ENCODE data around the gene SLC30A7. TPM values are rescaled to one million over a fixed set of nuclear protein-coding genes. Genes with fewer than 3 reads are reported as not detected.
"Not testable (repeated sequence)": the region's sequence is repeated elsewhere in the genome, so short reads cannot be mapped to it uniquely, and the experiment has no call there.

Gene SLC30A7
- total RNA-seq, 1 experiment from 2014 or later: 55.0 TPM

- Mint-ChIP-seq H3K4me3 (ENCODE audit: unreplicated experiment) (no peak overlapping the region), H3K27me3 (ENCODE audit: insufficient read depth, unreplicated experiment) (no peaks in the 10 kb centered on the region), H3K27ac (ENCODE audit: low read depth, unreplicated experiment) (peak overlapping the region; percentile 46), H3K9me3 (ENCODE audit: unreplicated experiment) (no peaks in the 10 kb centered on the region), H3K4me1 (ENCODE audit: insufficient read depth, unreplicated experiment) (no peaks in the 10 kb centered on the region), H3K36me3 (ENCODE audit: insufficient read depth, unreplicated experiment) (peaks cover 48% of the 10 kb centered on the region)
- ChIA-PET CTCF (interaction anchor here (0.7 to 2.1 kb wide), 3 partner anchors 13 to 347 kb away, joined by 3 to 11 read pairs (median 4); no protein-coding TSS in a partner anchor), POLR2A (interaction anchor here (1.1 to 1.6 kb wide), 2 partner anchors 14 to 44 kb away, joined by 3 to 4 read pairs; no protein-coding TSS in a partner anchor)
- intact Hi-C loops (cut with micrococcal nuclease): no loop called here
- DNase-seq (ENCODE audit: unreplicated experiment): no peak
- TF ChIP-seq CTCF (IDR thresholded peaks at IDR 0.05; ENCODE audit: unreplicated experiment): no peak
- no TSS peak for BruUV-seq (replicated peaks)
Measured at GRCh38 chr1:100941098-100941527, 45.2 kb downstream of the SLC30A7 start.

- no peak for TF ChIP-seq CTCF (IDR thresholded peaks at IDR 0.05; ENCODE audit: unreplicated experiment)
- intact Hi-C loops (cut with micrococcal nuclease): no loop called here
- Mint-ChIP-seq H3K9me3 (ENCODE audit: unreplicated experiment) (no peaks in the 10 kb centered on the region), H3K27ac (ENCODE audit: low read depth, unreplicated experiment) (peak overlapping the region; percentile 46), H3K27me3 (ENCODE audit: insufficient read depth, unreplicated experiment) (no peaks in the 10 kb centered on the region), H3K36me3 (ENCODE audit: insufficient read depth, unreplicated experiment) (peaks cover 54% of the 10 kb centered on the region), H3K4me3 (ENCODE audit: unreplicated experiment) (no peak overlapping the region), H3K4me1 (ENCODE audit: insufficient read depth, unreplicated experiment) (no peaks in the 10 kb centered on the region)
- CTCF ChIA-PET: interaction anchor here (0.9 to 2.1 kb wide), 3 partner anchors 20 to 347 kb away, joined by 3 to 11 read pairs (median 4); no protein-coding TSS in a partner anchor
- no peak for DNase-seq (ENCODE audit: unreplicated experiment)
- no TSS peak for BruUV-seq (replicated peaks)
- POLR2A ChIA-PET: no interaction called here
Measured at GRCh38 chr1:100941580-100942216, 45.8 kb downstream of the SLC30A7 start.

- no TSS peak for BruUV-seq (replicated peaks)
- CTCF ChIA-PET: interaction anchor here (0.6 to 1.5 kb wide), 3 partner anchors 293 to 346 kb away, joined by 3 to 5 read pairs (median 4); no protein-coding TSS in a partner anchor
- no peak overlapping the region for H3K4me3 Mint-ChIP-seq (ENCODE audit: unreplicated experiment)
- H3K9me3 Mint-ChIP-seq (ENCODE audit: unreplicated experiment): no peaks in the 10 kb centered on the region
- H3K4me1 Mint-ChIP-seq (ENCODE audit: insufficient read depth, unreplicated experiment): peaks cover 5% of the 10 kb centered on the region
- POLR2A ChIA-PET: no interaction called here
- no peaks in the 10 kb centered on the region for H3K27me3 Mint-ChIP-seq (ENCODE audit: insufficient read depth, unreplicated experiment)
- intact Hi-C loops (cut with micrococcal nuclease): no loop called here
- DNase-seq (ENCODE audit: unreplicated experiment): no peak
- no peak for TF ChIP-seq CTCF (IDR thresholded peaks at IDR 0.05; ENCODE audit: unreplicated experiment)
- H3K36me3 Mint-ChIP-seq (ENCODE audit: insufficient read depth, unreplicated experiment): peaks cover 55% of the 10 kb centered on the region
- no peak overlapping the region for H3K27ac Mint-ChIP-seq (ENCODE audit: low read depth, unreplicated experiment)
Measured at GRCh38 chr1:100942304-100943046, 46.6 kb downstream of the SLC30A7 start.

GRCh38 chr1:100943533-100943932, 47.6 kb downstream of the SLC30A7 start:
- no peak overlapping the region for H3K27ac Mint-ChIP-seq (ENCODE audit: low read depth, unreplicated experiment)
- no peak for DNase-seq (ENCODE audit: unreplicated experiment)
- intact Hi-C loops (cut with micrococcal nuclease): no loop called here
- POLR2A ChIA-PET: no interaction called here
- CTCF ChIA-PET: interaction anchor here (0.6 to 1.5 kb wide), 3 partner anchors 9 to 345 kb away, joined by 3 to 5 read pairs (median 4); no protein-coding TSS in a partner anchor
- peaks cover 7% of the 10 kb centered on the region for H3K4me1 Mint-ChIP-seq (ENCODE audit: insufficient read depth, unreplicated experiment)
- no peak overlapping the region for H3K4me3 Mint-ChIP-seq (ENCODE audit: unreplicated experiment)
- BruUV-seq (replicated peaks): no TSS peak
- TF ChIP-seq CTCF (IDR thresholded peaks at IDR 0.05; ENCODE audit: unreplicated experiment): no peak
- no peaks in the 10 kb centered on the region for H3K9me3 Mint-ChIP-seq (ENCODE audit: unreplicated experiment)
- H3K27me3 Mint-ChIP-seq (ENCODE audit: insufficient read depth, unreplicated experiment): no peaks in the 10 kb centered on the region
- H3K36me3 Mint-ChIP-seq (ENCODE audit: insufficient read depth, unreplicated experiment): peaks cover 54% of the 10 kb centered on the region

GRCh38 chr1:100946064-100946463, 50.2 kb downstream of the SLC30A7 start:
- intact Hi-C loops (cut with micrococcal nuclease); H3K27me3 Mint-ChIP-seq (ENCODE audit: insufficient read depth, unreplicated experiment); DNase-seq (ENCODE audit: unreplicated experiment); H3K4me3 Mint-ChIP-seq (ENCODE audit: unreplicated experiment); H3K27ac Mint-ChIP-seq (ENCODE audit: low read depth, unreplicated experiment); H3K9me3 Mint-ChIP-seq (ENCODE audit: unreplicated experiment); BruUV-seq (replicated peaks); POLR2A ChIA-PET: not testable (repeated sequence)
- CTCF ChIA-PET: interaction anchor here (1.9 kb wide), 1 partner anchor 344 kb away, joined by 5 read pairs; no protein-coding TSS in a partner anchor
- Mint-ChIP-seq H3K4me1 (ENCODE audit: insufficient read depth, unreplicated experiment) (peaks cover 11% of the 10 kb centered on the region), H3K36me3 (ENCODE audit: insufficient read depth, unreplicated experiment) (peaks cover 48% of the 10 kb centered on the region)

GRCh38 chr1:100947816-100948215, 51.9 kb downstream of the SLC30A7 start:
- H3K27me3 Mint-ChIP-seq (ENCODE audit: insufficient read depth, unreplicated experiment); intact Hi-C loops (cut with micrococcal nuclease); BruUV-seq (replicated peaks); H3K4me3 Mint-ChIP-seq (ENCODE audit: unreplicated experiment); POLR2A ChIA-PET; H3K9me3 Mint-ChIP-seq (ENCODE audit: unreplicated experiment); DNase-seq (ENCODE audit: unreplicated experiment); CTCF ChIA-PET; H3K27ac Mint-ChIP-seq (ENCODE audit: low read depth, unreplicated experiment): not testable (repeated sequence)
- peaks cover 55% of the 10 kb centered on the region for H3K36me3 Mint-ChIP-seq (ENCODE audit: insufficient read depth, unreplicated experiment)
- H3K4me1 Mint-ChIP-seq (ENCODE audit: insufficient read depth, unreplicated experiment): peaks cover 15% of the 10 kb centered on the region

Measured in MCF 10A (cell line).